Measurements from ENCODE around the gene PHKG2.

GRCh38 chr16:30699615-30700099 is 48.6 kb upstream of the PHKG2 start:
- TF ChIP-seq, protein P1, sequence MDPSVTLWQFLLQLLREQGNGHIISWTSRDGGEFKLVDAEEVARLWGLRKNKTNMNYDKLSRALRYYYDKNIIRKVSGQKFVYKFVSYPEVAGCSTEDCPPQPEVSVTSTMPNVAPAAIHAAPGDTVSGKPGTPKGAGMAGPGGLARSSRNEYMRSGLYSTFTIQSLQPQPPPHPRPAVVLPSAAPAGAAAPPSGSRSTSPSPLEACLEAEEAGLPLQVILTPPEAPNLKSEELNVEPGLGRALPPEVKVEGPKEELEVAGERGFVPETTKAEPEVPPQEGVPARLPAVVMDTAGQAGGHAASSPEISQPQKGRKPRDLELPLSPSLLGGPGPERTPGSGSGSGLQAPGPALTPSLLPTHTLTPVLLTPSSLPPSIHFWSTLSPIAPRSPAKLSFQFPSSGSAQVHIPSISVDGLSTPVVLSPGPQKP (IDR thresholded peaks at IDR 0.05; ENCODE audit: low read depth, low read length) = no peak
- TF ChIP-seq, protein P2, sequence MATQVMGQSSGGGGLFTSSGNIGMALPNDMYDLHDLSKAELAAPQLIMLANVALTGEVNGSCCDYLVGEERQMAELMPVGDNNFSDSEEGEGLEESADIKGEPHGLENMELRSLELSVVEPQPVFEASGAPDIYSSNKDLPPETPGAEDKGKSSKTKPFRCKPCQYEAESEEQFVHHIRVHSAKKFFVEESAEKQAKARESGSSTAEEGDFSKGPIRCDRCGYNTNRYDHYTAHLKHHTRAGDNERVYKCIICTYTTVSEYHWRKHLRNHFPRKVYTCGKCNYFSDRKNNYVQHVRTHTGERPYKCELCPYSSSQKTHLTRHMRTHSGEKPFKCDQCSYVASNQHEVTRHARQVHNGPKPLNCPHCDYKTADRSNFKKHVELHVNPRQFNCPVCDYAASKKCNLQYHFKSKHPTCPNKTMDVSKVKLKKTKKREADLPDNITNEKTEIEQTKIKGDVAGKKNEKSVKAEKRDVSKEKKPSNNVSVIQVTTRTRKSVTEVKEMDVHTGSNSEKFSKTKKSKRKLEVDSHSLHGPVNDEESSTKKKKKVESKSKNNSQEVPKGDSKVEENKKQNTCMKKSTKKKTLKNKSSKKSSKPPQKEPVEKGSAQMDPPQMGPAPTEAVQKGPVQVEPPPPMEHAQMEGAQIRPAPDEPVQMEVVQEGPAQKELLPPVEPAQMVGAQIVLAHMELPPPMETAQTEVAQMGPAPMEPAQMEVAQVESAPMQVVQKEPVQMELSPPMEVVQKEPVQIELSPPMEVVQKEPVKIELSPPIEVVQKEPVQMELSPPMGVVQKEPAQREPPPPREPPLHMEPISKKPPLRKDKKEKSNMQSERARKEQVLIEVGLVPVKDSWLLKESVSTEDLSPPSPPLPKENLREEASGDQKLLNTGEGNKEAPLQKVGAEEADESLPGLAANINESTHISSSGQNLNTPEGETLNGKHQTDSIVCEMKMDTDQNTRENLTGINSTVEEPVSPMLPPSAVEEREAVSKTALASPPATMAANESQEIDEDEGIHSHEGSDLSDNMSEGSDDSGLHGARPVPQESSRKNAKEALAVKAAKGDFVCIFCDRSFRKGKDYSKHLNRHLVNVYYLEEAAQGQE (IDR thresholded peaks at IDR 0.05) = no peak
- no peak for TF ChIP-seq POLR2A (IDR thresholded peaks at IDR 0.05; ENCODE audit: low read length)
- TF ChIP-seq, protein P3, sequence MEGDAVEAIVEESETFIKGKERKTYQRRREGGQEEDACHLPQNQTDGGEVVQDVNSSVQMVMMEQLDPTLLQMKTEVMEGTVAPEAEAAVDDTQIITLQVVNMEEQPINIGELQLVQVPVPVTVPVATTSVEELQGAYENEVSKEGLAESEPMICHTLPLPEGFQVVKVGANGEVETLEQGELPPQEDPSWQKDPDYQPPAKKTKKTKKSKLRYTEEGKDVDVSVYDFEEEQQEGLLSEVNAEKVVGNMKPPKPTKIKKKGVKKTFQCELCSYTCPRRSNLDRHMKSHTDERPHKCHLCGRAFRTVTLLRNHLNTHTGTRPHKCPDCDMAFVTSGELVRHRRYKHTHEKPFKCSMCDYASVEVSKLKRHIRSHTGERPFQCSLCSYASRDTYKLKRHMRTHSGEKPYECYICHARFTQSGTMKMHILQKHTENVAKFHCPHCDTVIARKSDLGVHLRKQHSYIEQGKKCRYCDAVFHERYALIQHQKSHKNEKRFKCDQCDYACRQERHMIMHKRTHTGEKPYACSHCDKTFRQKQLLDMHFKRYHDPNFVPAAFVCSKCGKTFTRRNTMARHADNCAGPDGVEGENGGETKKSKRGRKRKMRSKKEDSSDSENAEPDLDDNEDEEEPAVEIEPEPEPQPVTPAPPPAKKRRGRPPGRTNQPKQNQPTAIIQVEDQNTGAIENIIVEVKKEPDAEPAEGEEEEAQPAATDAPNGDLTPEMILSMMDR (IDR thresholded peaks at IDR 0.05) = no peak

Measured in A549 (cell line).